ENCODE measurements around the gene KCNH2.

GRCh38 chr7:150994141-150994837, 16.2 kb upstream of the KCNH2 start:
- TF ChIP-seq, protein P1, sequence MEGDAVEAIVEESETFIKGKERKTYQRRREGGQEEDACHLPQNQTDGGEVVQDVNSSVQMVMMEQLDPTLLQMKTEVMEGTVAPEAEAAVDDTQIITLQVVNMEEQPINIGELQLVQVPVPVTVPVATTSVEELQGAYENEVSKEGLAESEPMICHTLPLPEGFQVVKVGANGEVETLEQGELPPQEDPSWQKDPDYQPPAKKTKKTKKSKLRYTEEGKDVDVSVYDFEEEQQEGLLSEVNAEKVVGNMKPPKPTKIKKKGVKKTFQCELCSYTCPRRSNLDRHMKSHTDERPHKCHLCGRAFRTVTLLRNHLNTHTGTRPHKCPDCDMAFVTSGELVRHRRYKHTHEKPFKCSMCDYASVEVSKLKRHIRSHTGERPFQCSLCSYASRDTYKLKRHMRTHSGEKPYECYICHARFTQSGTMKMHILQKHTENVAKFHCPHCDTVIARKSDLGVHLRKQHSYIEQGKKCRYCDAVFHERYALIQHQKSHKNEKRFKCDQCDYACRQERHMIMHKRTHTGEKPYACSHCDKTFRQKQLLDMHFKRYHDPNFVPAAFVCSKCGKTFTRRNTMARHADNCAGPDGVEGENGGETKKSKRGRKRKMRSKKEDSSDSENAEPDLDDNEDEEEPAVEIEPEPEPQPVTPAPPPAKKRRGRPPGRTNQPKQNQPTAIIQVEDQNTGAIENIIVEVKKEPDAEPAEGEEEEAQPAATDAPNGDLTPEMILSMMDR (IDR thresholded peaks at IDR 0.05): no peak
- TF ChIP-seq POLR2A (IDR thresholded peaks at IDR 0.05): no peak
- no peak for TF ChIP-seq EP300 (IDR thresholded peaks at IDR 0.05)
- peak in 1 of 4 donors; percentile 13 for TF ChIP-seq POLR2AphosphoS5 (IDR thresholded peaks at IDR 0.05)
